Activated naive CD4-positive, alpha-beta T cell treated with anti-CD3 and anti-CD28 coated beads for 36 hours (primary cell): ENCODE data around the gene LRRN2. TPM values are rescaled to one million over a fixed set of nuclear protein-coding genes. Genes with fewer than 3 reads are reported as not detected.
"Not testable (repeated sequence)": the region's sequence is repeated elsewhere in the genome, so short reads cannot be mapped to it uniquely, and the experiment has no call there.

Experiments used
- CTCF ChIA-PET: fragments of 350-600 bp; sonication (Branson Sonifier 250); formaldehyde crosslinking; loops from one replicate; lab custom pipeline; 2021; ENCODE audit warnings: antibody characterized with exemption; lab: Charles Lee
- DNase-seq: peaks from one replicate; pipeline ENCODE4 v3.0.0-alpha.2; 2020
- H3K27ac Mint-ChIP-seq: one replicate; pipeline ENCODE4 v1.8.0; 2021; ENCODE audit warnings: mild to moderate bottlenecking, mixed read lengths
- H3K27me3 Mint-ChIP-seq: one replicate; pipeline ENCODE4 v1.8.0; 2021; ENCODE audit warnings: low read depth, mixed read lengths
- H3K36me3 Mint-ChIP-seq: one replicate; pipeline ENCODE4 v1.8.0; 2021; ENCODE audit warnings: low read depth, mixed read lengths
- H3K4me1 Mint-ChIP-seq: one replicate; pipeline ENCODE4 v1.8.0; 2021; ENCODE audit warnings: low read depth, mixed read lengths
- H3K4me3 Mint-ChIP-seq: one replicate; pipeline ENCODE4 v1.8.0; 2021; ENCODE audit warnings: mild to moderate bottlenecking, moderate library complexity, mixed read lengths
- H3K9me3 Mint-ChIP-seq: one replicate; pipeline ENCODE4 v1.8.0; 2021; ENCODE audit warnings: mixed read lengths
- intact Hi-C: fragments of 100-400 bp; cut with micrococcal nuclease; formaldehyde crosslinking; loops from one replicate; pipeline ENCODE4 v1.15.1; 2023
- total RNA-seq, 2 experiments: library from RNA; stranded (reverse); gene quantifications; one replicate each; pipeline ENCODE4 v1.2.3, GENCODE V29; 2021

LRRN2 gene
- total RNA-seq, 2 experiments from 2014 or later = not detected

DNA sequence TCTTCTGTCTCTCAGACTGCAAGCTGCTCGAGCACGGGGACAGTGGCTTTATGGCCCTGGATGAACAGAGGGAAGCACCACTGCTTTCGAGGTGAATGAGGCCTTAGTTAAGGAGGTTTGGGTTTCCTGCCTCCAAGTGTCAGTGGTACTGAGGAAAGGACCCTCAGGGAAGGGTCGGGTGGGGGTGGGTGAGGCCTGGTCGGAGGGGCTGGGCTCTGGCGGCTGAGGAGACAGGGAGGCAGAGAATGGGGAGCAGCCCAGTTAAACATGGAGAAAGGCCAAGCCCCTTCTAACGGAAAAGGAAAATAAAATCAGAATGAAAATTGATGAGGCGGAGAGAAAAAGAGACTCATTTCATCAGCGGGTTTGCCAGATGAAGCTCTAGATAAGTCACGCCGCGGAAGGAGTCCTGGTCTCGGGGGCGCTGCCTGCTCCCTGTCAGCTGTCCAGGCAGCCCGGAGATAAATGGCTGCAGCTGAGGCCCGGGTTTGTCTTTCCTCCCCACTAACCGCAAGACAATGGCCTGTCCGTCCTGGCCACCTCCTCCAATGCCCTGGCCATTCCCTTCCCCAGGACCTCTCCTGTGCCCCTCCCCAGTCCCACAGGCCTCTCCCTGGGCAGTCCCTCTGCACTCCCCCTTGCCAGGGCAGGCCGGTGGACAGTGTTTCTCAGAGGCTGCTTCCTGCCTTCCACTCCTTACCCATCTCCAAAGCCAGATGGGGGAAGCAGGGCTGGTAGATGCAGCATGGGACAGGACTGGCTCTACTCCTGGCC, 55.2 kb downstream of the LRRN2 start:
- H3K9me3 Mint-ChIP-seq = no peaks in the 10 kb centered on the region
- intact Hi-C loops = no loop called here
- no peaks in the 10 kb centered on the region for H3K4me1 Mint-ChIP-seq
- H3K36me3 Mint-ChIP-seq = no peaks in the 10 kb centered on the region
- no peak overlapping the region for H3K4me3 Mint-ChIP-seq
- no peak for DNase-seq
- CTCF ChIA-PET = interaction anchor here (1.6 kb wide), 1 partner anchor 134 kb away, joined by 7 read pairs; no protein-coding TSS in a partner anchor
- peaks cover 6% of the 10 kb centered on the region for H3K27me3 Mint-ChIP-seq
- no peak overlapping the region for H3K27ac Mint-ChIP-seq

DNA sequence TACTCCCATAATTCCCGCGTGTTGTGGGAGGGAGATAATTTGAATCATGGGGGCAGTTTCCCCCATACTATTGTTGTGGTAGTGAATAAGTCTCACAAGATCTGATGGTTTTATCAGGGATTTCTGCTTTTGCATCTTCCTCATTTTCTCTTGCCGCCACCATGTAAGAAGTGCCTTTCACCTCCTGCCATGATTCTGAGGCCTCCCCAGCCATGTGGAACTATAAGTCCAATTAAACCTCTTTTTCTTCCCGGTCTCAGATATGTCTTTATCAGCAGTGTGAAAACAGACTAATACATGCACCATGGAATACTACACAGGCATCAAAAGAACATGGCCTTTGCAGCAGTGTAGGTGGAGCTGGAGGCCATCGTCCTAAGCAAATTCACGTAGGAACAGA, 56.1 kb downstream of the LRRN2 start:
- H3K9me3 Mint-ChIP-seq, H3K4me3 Mint-ChIP-seq, H3K4me1 Mint-ChIP-seq, CTCF ChIA-PET, intact Hi-C loops, DNase-seq, H3K36me3 Mint-ChIP-seq, H3K27ac Mint-ChIP-seq, H3K27me3 Mint-ChIP-seq: not testable (repeated sequence)

DNA sequence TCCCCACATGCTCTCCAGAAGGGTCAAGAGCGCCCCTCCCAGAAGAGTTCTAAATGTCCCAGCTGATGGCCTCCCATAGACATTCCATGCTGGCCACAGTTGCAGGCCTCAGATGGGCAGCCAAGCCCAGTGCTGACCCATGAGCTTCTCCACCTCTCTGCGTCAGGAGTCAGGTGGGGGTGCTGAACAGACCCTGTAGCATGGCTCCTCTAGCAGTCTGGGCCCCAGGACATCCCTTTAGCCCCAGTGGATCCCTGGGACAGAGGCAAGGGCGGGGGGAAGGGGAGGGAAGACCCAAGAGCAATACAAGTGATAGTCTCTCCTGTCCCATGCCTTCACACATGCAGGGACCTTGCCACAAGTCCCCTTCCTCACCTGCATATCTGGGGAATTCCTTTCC, 56.7 kb downstream of the LRRN2 start:
- Mint-ChIP-seq H3K9me3 (no peaks in the 10 kb centered on the region), H3K27ac (no peak overlapping the region), H3K27me3 (peaks cover 6% of the 10 kb centered on the region), H3K4me1 (no peaks in the 10 kb centered on the region), H3K4me3 (no peak overlapping the region), H3K36me3 (no peaks in the 10 kb centered on the region)
- DNase-seq = no peak
- intact Hi-C loops = no loop called here
- CTCF ChIA-PET = interaction anchor here (1.5 to 1.8 kb wide), 2 partner anchors 135 to 178 kb away, joined by 6 to 7 read pairs; no protein-coding TSS in a partner anchor

DNA sequence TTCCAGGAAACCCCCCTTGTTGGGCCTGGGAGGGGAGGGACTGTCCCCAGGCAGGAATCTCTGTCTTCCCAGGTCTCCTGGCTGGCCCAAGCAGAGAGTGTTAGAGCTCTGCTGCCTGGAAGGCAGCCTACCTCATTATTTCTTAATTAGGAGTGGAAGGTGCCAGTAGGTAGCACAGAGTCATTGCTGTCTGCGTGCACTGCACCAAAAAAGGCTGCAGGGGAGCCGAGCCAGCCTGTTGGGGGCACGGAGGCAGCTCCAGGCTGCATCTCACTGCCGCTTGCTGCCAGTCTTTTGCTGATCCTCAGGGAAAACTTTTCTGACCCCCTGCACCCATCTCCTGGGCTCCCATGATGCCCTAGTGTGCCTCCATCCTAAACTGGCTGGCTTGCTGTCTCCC, 58.1 kb downstream of the LRRN2 start:
- peaks cover 6% of the 10 kb centered on the region for H3K27me3 Mint-ChIP-seq
- no peaks in the 10 kb centered on the region for H3K9me3 Mint-ChIP-seq
- no peaks in the 10 kb centered on the region for H3K36me3 Mint-ChIP-seq
- CTCF ChIA-PET = interaction anchor here (0.6 to 1.8 kb wide), 6 partner anchors 10 to 434 kb away, joined by 3 to 7 read pairs (median 5); no protein-coding TSS in a partner anchor
- no peaks in the 10 kb centered on the region for H3K4me1 Mint-ChIP-seq
- no peak overlapping the region for H3K27ac Mint-ChIP-seq
- intact Hi-C loops = no loop called here
- no peak for DNase-seq
- H3K4me3 Mint-ChIP-seq = no peak overlapping the region

DNA sequence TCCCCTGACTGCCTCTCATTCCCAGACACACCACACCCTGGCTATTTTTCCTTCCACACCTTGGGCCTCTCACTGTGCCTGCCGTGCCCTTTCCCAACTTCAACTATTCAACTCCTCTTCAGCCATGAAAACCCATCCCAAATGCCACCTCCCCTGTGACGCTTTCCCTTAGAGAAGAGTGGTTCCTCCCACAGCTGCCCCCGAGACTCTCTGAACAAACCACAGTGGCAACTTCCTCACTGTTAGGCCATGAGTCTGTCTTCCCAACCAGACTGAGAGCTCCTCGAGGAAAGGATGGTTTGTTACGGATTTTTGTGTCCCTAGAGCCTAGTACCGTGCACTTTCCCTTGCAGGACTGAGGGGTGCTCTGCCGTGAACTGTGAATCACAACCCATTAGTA, 59.2 kb downstream of the LRRN2 start:
- CTCF ChIA-PET = no interaction called here
- H3K27ac Mint-ChIP-seq = no peak overlapping the region
- no peaks in the 10 kb centered on the region for H3K36me3 Mint-ChIP-seq
- no peak overlapping the region for H3K4me3 Mint-ChIP-seq
- H3K9me3 Mint-ChIP-seq = no peaks in the 10 kb centered on the region
- H3K27me3 Mint-ChIP-seq = peaks cover 3% of the 10 kb centered on the region
- no peak for DNase-seq
- H3K4me1 Mint-ChIP-seq = no peaks in the 10 kb centered on the region
- intact Hi-C loops = no loop called here

DNA sequence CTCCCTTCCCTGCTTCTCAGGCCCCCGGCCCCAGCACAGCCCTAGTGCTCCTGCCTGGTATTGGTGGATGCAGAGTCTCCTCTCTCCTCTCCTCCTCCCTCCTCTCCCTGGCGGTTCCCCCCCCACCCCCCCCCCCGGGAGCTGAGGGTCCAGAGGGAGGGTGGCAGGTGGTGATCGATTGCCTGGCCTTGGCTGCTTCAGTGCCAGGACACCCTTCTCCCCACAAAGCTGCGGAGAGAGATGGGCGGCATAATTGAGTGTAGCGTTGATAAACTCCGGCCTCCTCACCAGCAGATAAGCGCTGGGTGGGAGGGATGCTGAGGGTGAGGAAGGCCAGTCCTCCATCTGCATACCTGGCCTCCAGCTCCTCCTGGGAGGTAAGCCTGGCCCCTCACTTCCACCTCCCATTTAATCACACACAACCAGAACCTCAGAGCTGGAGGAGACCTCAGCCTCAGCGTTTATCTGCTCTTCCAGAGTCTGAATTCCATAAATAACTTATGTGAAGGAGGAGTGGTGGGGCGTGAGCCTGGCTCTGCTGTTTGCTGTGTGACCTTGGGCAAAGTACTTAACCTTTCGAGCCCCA, 60.8 kb downstream of the LRRN2 start:
- no peaks in the 10 kb centered on the region for H3K36me3 Mint-ChIP-seq
- no peak overlapping the region for H3K27ac Mint-ChIP-seq
- H3K4me3 Mint-ChIP-seq = no peak overlapping the region
- CTCF ChIA-PET = interaction anchor here (1.6 to 3.8 kb wide), 3 partner anchors 9 to 183 kb away, joined by 4 to 14 read pairs (median 8); no protein-coding TSS in a partner anchor
- no peaks in the 10 kb centered on the region for H3K27me3 Mint-ChIP-seq
- no peaks in the 10 kb centered on the region for H3K9me3 Mint-ChIP-seq
- no peaks in the 10 kb centered on the region for H3K4me1 Mint-ChIP-seq
- intact Hi-C loops = no loop called here
- DNase-seq = no peak

DNA sequence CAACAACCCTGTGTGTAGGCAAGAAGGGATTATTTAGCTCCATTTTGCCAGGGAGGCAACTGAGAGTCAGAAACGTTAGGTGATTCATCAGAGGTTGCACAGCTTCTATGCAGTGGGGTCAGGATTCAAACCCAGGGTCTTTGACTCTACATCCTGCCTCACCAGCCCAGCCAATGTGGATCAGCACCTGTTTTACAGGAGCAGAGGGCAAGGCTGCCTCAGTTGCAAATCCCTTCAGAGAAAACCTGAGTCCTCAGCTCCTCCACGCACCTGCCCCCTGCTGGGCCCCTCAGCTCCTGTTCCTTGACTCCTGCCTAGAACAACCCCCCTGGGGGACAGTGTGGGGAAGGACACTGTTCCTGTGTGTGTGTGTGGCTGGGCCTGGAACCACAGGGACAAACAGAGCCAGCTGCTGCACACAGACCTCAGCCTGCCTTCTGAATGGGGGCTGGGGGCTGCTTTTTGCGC, 61.6 kb downstream of the LRRN2 start:
- H3K4me3 Mint-ChIP-seq = no peak overlapping the region

DNA sequence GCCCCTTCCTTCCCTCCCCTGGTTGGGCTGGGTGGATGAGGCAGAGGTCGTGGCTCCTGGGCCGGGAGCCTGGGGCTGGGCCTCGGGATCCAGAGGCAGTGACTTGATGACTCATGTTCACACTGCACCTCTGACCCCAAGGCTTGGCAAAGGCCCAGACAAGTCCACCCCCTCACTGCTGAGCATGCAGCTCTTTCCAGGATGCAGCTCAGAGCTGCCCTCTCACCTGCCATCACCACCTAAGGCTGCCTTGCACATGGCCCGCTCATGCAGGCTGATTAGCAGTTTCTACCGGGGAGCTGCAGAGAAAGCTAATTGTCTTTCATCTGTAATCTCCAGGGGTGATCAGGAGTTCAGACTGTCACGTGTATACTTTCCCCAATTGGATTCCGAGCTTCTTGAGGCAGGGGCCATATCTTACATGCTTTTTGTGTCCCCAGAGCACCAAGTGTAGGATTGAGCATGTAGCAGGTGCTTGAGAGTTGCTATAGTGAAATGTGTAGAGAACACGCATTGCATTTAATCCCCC, 62.1 kb downstream of the LRRN2 start:
- H3K27me3 Mint-ChIP-seq = no peaks in the 10 kb centered on the region
- CTCF ChIA-PET = interaction anchor here (0.7 to 3.8 kb wide), 5 partner anchors 8 to 184 kb away, joined by 3 to 14 read pairs (median 4); no protein-coding TSS in a partner anchor
- no peaks in the 10 kb centered on the region for H3K9me3 Mint-ChIP-seq
- intact Hi-C loops = no loop called here
- no peaks in the 10 kb centered on the region for H3K4me1 Mint-ChIP-seq
- H3K4me3 Mint-ChIP-seq = no peak overlapping the region
- H3K27ac Mint-ChIP-seq = no peak overlapping the region
- no peaks in the 10 kb centered on the region for H3K36me3 Mint-ChIP-seq
- no peak for DNase-seq

More for the DNA sequence above, 61.6 kb downstream of the LRRN2 start:
- no peak overlapping the region for H3K27ac Mint-ChIP-seq
- intact Hi-C loops = no loop called here
- H3K27me3 Mint-ChIP-seq = no peaks in the 10 kb centered on the region
- no peaks in the 10 kb centered on the region for H3K36me3 Mint-ChIP-seq
- CTCF ChIA-PET = interaction anchor here (0.7 to 3.8 kb wide), 5 partner anchors 9 to 183 kb away, joined by 3 to 14 read pairs (median 4); no protein-coding TSS in a partner anchor
- H3K9me3 Mint-ChIP-seq = no peaks in the 10 kb centered on the region
- H3K4me1 Mint-ChIP-seq = no peaks in the 10 kb centered on the region
- peak; percentile 25 for DNase-seq

DNA sequence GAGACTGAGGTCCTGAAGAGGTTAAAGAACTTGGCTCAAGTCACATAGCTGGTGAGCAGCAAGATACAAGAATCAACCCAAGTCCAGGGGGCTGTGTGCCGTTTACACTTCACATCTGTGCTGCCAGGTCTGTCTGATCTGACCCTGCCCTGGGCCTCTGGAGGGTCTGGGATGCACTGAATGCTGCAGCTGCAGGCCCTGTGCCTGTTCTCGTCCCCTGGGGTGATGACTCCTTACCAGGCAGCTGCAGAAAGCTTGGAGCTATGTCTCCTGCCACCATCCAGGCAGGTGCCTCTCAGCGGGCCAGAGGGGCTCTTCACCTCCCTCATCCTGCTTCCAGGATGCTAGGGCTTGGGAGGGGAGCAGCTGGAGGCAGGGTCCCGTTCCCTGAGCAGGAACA, 63.5 kb downstream of the LRRN2 start:
- no peak for DNase-seq
- no peaks in the 10 kb centered on the region for H3K4me1 Mint-ChIP-seq
- H3K9me3 Mint-ChIP-seq = no peaks in the 10 kb centered on the region
- intact Hi-C loops = no loop called here
- H3K27ac Mint-ChIP-seq = no peak overlapping the region
- H3K36me3 Mint-ChIP-seq = no peaks in the 10 kb centered on the region
- no peak overlapping the region for H3K4me3 Mint-ChIP-seq
- H3K27me3 Mint-ChIP-seq = no peaks in the 10 kb centered on the region
- CTCF ChIA-PET = interaction anchor here (0.8 to 3.8 kb wide), 3 partner anchors 103 to 185 kb away, joined by 3 to 14 read pairs (median 3); no protein-coding TSS in a partner anchor

DNA sequence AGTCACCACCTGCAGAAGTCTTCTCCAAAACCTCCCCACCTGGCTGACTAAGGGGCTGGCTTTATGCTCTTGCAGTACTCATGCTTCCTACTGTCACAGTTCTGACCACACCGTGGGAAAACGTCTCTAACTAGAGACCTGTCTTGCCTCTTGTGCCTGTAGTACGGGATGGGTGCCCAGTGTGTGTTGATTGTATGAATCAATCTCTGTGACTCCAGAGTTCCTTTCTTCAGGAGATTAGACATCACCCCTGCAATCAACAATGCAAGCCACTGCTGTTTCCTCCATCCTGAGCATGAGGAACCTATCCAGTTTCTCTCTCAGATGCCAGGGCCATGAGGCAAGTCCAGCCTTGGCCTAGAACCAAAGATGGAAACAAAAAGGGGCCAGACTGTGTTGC, 64.1 kb downstream of the LRRN2 start:
- Mint-ChIP-seq H3K4me3 (no peak overlapping the region), H3K4me1 (no peaks in the 10 kb centered on the region), H3K27me3 (no peaks in the 10 kb centered on the region), H3K36me3 (no peaks in the 10 kb centered on the region), H3K27ac (no peak overlapping the region), H3K9me3 (no peaks in the 10 kb centered on the region)
- intact Hi-C loops = no loop called here
- no peak for DNase-seq
- CTCF ChIA-PET = interaction anchor here (3.8 kb wide), 1 partner anchor 186 kb away, joined by 14 read pairs; no protein-coding TSS in a partner anchor

DNA sequence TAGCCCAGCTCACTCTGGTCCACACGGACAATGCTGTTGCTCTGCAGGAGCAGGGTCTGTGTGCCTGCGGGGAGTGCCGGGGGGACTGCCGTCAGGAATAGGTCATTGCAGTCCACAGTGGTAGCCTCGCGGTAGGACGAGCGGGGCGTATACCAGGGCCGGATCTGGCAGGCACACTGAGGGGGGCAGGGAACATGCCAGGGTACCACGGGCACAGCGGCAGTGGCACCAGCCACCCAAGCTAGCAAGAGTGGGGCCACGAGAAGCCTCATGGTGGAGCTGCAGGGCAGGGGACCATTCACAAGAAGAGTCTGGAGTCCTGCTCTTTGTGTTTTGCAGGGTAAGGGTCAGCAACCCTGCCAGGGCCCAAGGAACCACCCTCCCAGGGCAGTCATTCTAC, 65.8 kb downstream of the LRRN2 start:
- CTCF ChIA-PET = interaction anchor here (1.5 kb wide), 1 partner anchor 187 kb away, joined by 11 read pairs; no protein-coding TSS in a partner anchor
- no peak overlapping the region for H3K27ac Mint-ChIP-seq
- H3K4me3 Mint-ChIP-seq = no peak overlapping the region
- no peaks in the 10 kb centered on the region for H3K27me3 Mint-ChIP-seq
- intact Hi-C loops = no loop called here
- DNase-seq = peak; percentile 17
- H3K4me1 Mint-ChIP-seq = no peaks in the 10 kb centered on the region
- no peaks in the 10 kb centered on the region for H3K9me3 Mint-ChIP-seq
- H3K36me3 Mint-ChIP-seq = no peaks in the 10 kb centered on the region

DNA sequence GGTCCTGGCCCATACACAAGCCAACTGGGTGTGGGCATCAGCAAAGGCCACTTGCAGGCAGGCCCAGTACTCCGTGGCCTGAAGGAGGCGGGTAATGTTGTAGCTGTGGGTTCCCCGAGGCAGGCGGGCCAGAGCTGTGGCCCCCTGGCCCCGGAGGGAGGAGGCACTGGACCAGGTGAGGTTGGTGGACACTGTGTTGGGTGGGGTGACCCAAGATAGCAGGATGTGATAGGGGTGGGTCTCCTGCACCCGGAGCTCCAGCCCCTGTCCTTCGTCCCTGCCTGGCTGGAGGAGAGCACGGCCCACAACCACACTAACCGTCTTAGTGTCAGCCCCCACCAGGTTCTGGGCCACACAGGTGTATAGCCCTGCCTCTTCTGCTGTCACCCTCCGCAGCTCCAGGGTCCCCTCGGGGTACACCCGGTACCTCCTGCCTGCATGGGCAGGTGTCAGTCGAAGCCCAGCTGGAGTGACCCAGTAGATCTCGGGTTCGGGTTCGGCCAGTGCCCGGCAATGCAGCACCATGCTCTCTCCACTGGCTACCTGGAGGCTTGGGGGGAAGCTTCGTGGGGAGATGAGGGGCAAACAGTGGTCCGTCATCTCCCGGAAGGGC, 67.3 kb downstream of the LRRN2 start:
- CTCF ChIA-PET = interaction anchor here (0.9 kb wide), 1 partner anchor 9 kb away, joined by 3 read pairs; no protein-coding TSS in a partner anchor

More for the DNA sequence above, 67.3 kb downstream of the LRRN2 start:
- Mint-ChIP-seq H3K4me3 (no peak overlapping the region), H3K4me1 (no peaks in the 10 kb centered on the region), H3K36me3 (no peaks in the 10 kb centered on the region), H3K9me3 (no peaks in the 10 kb centered on the region), H3K27ac (no peak overlapping the region), H3K27me3 (no peaks in the 10 kb centered on the region)
- intact Hi-C loops = no loop called here
- DNase-seq = no peak
